ENCODE results near the gene RGS5.
"Not testable (repeated sequence)": the region's sequence is repeated elsewhere in the genome, so short reads cannot be mapped to it uniquely, and the experiment has no call there.

The RGS5 gene, protein sequence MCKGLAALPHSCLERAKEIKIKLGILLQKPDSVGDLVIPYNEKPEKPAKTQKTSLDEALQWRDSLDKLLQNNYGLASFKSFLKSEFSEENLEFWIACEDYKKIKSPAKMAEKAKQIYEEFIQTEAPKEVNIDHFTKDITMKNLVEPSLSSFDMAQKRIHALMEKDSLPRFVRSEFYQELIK

DNA sequence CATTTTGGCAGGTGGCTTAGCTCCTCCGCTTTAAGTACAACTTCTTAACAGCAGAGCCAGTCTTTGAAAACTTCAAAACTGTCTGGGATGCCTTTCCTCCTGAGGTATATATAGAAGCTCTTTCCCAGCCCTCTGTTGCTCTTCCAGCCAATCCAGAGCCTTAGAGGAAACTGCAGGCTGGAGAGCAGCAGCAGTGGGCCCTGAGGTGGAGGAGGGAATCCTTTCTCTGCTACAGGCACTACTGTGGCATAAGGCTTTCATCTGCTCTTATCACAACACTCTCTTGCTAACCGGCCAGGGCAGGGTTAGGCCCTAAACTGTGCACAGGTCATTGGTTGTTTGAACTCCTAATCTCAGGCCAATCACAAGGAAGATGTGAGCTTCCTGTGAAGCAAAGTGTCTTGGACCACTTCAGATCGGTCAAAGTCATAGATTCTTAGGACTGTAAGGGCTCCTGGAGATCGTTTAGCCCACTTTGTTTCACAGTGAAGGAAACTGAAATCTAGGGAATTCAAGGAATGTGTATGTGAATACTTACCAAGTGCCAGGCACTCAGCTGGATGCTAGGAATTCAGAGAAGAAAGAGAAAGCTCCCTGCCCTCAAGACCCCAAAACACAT lies at the start of gene RGS5:
Gene RGS5, minus strand, starts transcription at position 84 of the 619 bp plus-strand sequence. Its CDS starts 81 bp downstream, at position 3.
- peaks cover 3% of the 10 kb centered on the region; the same call in 1 of the 2 replicates for H3K27me3 ChIP-seq (ENCODE audit: control insufficient read depth, low read length)
- H3K9me2 ChIP-seq (replicated peaks; ENCODE audit: control insufficient read depth, low read length): no peaks in the 10 kb centered on the region
- no peaks in the 10 kb centered on the region for H3K4me1 ChIP-seq (ENCODE audit: control insufficient read depth, low read length)
- no peak for TF ChIP-seq EZH2phosphoT487 (IDR thresholded peaks at IDR 0.05; ENCODE audit: borderline replicate concordance, low read length)
- TF ChIP-seq, protein P1, sequence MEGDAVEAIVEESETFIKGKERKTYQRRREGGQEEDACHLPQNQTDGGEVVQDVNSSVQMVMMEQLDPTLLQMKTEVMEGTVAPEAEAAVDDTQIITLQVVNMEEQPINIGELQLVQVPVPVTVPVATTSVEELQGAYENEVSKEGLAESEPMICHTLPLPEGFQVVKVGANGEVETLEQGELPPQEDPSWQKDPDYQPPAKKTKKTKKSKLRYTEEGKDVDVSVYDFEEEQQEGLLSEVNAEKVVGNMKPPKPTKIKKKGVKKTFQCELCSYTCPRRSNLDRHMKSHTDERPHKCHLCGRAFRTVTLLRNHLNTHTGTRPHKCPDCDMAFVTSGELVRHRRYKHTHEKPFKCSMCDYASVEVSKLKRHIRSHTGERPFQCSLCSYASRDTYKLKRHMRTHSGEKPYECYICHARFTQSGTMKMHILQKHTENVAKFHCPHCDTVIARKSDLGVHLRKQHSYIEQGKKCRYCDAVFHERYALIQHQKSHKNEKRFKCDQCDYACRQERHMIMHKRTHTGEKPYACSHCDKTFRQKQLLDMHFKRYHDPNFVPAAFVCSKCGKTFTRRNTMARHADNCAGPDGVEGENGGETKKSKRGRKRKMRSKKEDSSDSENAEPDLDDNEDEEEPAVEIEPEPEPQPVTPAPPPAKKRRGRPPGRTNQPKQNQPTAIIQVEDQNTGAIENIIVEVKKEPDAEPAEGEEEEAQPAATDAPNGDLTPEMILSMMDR (IDR thresholded peaks at IDR 0.05; ENCODE audit: low read depth, low read length, poor library complexity, severe bottlenecking): no peak
- no peaks in the 10 kb centered on the region for H3K36me3 ChIP-seq (ENCODE audit: control insufficient read depth, low read length)
- no peak within 1 kb of the TSS for H3K4me2 ChIP-seq (ENCODE audit: low read length)
- H3K9me3 ChIP-seq (ENCODE audit: control insufficient read depth, insufficient read depth, low read length): no peaks in the 10 kb centered on the region
- H3K4me3 ChIP-seq (ENCODE audit: low read length): no peak within 1 kb of the TSS
- H3K79me2 ChIP-seq (ENCODE audit: control insufficient read depth, low read length): no peaks in the 10 kb centered on the region
- H4K20me1 ChIP-seq (ENCODE audit: control insufficient read depth, insufficient read depth, low read depth, low read length): no peaks in the 10 kb centered on the region
- no peaks in the 10 kb centered on the region for H3F3A ChIP-seq (ENCODE audit: control insufficient read depth, insufficient read depth)
- H3K27ac ChIP-seq (ENCODE audit: low read depth, low read length): no peak within 1 kb of the TSS

DNA sequence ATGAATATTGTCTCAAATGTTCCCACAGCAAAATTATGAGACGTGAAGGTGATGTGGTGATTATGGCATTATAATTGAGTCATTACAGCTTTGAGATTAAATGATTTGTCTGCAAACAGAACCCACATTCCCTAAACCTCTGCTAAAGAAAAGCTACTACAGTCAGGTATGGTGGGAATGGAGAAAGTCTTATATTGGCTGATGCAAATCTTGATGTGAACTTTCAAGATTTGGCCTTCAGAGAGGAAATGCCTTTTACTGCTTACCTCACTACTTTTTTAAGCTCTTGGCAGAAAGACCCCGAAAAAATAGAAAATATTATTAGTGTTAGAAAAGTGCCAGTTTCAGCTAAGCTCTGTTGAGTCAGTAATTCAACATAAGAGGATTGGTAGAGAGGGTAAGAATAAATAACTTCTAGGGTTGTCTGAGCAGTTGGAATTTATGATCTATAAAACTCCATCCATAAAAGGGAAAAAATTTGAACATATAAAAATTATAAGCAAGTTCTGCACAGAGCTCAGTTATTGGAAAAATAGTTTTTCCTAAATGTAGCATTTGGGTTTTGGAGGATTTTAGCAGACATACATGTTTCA lies 47.8 kb upstream of the RGS5 start:
- H3K9me2 ChIP-seq (replicated peaks; ENCODE audit: control insufficient read depth, low read length): no peaks in the 10 kb centered on the region; the same call in 1 of the 2 replicates
- no peak overlapping the region for H3K4me2 ChIP-seq (ENCODE audit: low read length)
- H4K20me1 ChIP-seq (ENCODE audit: control insufficient read depth, insufficient read depth, low read depth, low read length): no peaks in the 10 kb centered on the region
- H3K9me3 ChIP-seq (ENCODE audit: control insufficient read depth, insufficient read depth, low read length): no peaks in the 10 kb centered on the region
- TF ChIP-seq, protein P1 (IDR thresholded peaks at IDR 0.05; ENCODE audit: low read depth, low read length, poor library complexity, severe bottlenecking): no peak
- no peak for TF ChIP-seq EZH2phosphoT487 (IDR thresholded peaks at IDR 0.05; ENCODE audit: borderline replicate concordance, low read length)
- no peaks in the 10 kb centered on the region for H3K4me1 ChIP-seq (ENCODE audit: control insufficient read depth, low read length)
- no peaks in the 10 kb centered on the region for H3K79me2 ChIP-seq (ENCODE audit: control insufficient read depth, low read length)
- H3F3A ChIP-seq (ENCODE audit: control insufficient read depth, insufficient read depth): no peaks in the 10 kb centered on the region
- no peaks in the 10 kb centered on the region for H3K36me3 ChIP-seq (ENCODE audit: control insufficient read depth, low read length)
- no peak overlapping the region for H3K27ac ChIP-seq (ENCODE audit: low read depth, low read length)
- H3K4me3 ChIP-seq (ENCODE audit: low read length): no peak overlapping the region
- H3K27me3 ChIP-seq (ENCODE audit: control insufficient read depth, low read length): no peaks in the 10 kb centered on the region

DNA sequence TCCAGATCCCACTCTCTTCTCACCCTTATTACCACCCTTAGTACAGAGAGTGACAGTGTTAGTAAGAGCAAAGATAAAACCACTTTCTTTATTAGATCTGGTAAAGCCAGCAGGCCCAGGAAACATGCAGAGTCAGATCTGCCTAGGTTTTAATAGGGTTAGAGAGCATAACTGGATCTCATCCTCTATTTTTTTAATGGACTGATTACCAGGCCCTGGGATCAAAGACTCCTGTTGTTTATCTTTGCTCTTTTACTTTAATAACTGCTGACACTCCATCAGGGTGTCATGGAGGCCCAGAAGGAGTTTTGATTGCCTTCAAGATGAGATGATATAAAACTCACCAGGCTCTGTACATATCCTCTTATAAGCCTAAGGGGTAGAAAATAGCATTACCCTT lies 45.3 kb upstream of the RGS5 start:
- TF ChIP-seq, protein P1 (IDR thresholded peaks at IDR 0.05; ENCODE audit: low read depth, low read length, poor library complexity, severe bottlenecking): no peak
- Histone ChIP-seq H4K20me1 (ENCODE audit: control insufficient read depth, insufficient read depth, low read depth, low read length) (no peaks in the 10 kb centered on the region), H3K36me3 (ENCODE audit: control insufficient read depth, low read length) (no peaks in the 10 kb centered on the region), H3K9me2 (replicated peaks; ENCODE audit: control insufficient read depth, low read length) (no peaks in the 10 kb centered on the region; the same call in 1 of the 2 replicates), H3K9me3 (ENCODE audit: control insufficient read depth, insufficient read depth, low read length) (no peaks in the 10 kb centered on the region), H3K4me1 (ENCODE audit: control insufficient read depth, low read length) (no peaks in the 10 kb centered on the region), H3K79me2 (ENCODE audit: control insufficient read depth, low read length) (no peaks in the 10 kb centered on the region), H3K4me3 (ENCODE audit: low read length) (no peak overlapping the region), H3K27ac (ENCODE audit: low read depth, low read length) (no peak overlapping the region), H3F3A (ENCODE audit: control insufficient read depth, insufficient read depth) (no peaks in the 10 kb centered on the region), H3K4me2 (ENCODE audit: low read length) (no peak overlapping the region), H3K27me3 (ENCODE audit: control insufficient read depth, low read length) (no peaks in the 10 kb centered on the region)

DNA sequence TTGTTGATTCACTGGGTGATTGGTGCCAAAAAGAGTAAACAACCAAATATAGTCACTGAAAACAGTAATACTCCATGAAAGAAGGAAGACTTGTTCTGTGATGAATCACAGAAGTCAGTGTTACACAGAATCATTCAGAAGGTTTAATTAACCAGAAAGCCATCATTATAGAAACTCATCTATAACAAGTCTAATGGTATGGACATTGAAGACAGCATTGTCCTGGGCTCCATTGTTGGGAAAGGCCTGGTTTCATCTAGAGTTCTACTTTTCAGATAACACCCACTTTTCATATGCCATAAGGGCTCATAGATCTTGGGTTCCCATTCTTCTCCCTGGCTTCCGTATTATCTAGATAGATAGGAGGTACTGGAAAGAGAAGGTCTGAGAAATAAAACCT lies 41.9 kb upstream of the RGS5 start:
- H3F3A ChIP-seq (ENCODE audit: control insufficient read depth, insufficient read depth); H3K27me3 ChIP-seq (ENCODE audit: control insufficient read depth, low read length); H3K4me1 ChIP-seq (ENCODE audit: control insufficient read depth, low read length); H4K20me1 ChIP-seq (ENCODE audit: control insufficient read depth, insufficient read depth, low read depth, low read length); H3K4me2 ChIP-seq (ENCODE audit: low read length); H3K36me3 ChIP-seq (ENCODE audit: control insufficient read depth, low read length); H3K9me3 ChIP-seq (ENCODE audit: control insufficient read depth, insufficient read depth, low read length); H3K9me2 ChIP-seq (replicated peaks; ENCODE audit: control insufficient read depth, low read length); H3K4me3 ChIP-seq (ENCODE audit: low read length); H3K79me2 ChIP-seq (ENCODE audit: control insufficient read depth, low read length); H3K27ac ChIP-seq (ENCODE audit: low read depth, low read length): not testable (repeated sequence)
